Stimulated activated CD4-positive, alpha-beta T cell treated with anti-CD3 and anti-CD28 coated beads, Interleukin-15, amount 100 ng/mL, for 24 hours (primary cell): ENCODE measurements around the gene ANXA6.

Experiments
- DNase-seq: peaks from one replicate; pipeline ENCODE4 v3.0.0-alpha.2; 2020

The ANXA6 gene

GRCh38 chr5:151079838-151080612 is 77.6 kb downstream of the ANXA6 start:
- DNase-seq, result peak; percentile 76

DNA sequence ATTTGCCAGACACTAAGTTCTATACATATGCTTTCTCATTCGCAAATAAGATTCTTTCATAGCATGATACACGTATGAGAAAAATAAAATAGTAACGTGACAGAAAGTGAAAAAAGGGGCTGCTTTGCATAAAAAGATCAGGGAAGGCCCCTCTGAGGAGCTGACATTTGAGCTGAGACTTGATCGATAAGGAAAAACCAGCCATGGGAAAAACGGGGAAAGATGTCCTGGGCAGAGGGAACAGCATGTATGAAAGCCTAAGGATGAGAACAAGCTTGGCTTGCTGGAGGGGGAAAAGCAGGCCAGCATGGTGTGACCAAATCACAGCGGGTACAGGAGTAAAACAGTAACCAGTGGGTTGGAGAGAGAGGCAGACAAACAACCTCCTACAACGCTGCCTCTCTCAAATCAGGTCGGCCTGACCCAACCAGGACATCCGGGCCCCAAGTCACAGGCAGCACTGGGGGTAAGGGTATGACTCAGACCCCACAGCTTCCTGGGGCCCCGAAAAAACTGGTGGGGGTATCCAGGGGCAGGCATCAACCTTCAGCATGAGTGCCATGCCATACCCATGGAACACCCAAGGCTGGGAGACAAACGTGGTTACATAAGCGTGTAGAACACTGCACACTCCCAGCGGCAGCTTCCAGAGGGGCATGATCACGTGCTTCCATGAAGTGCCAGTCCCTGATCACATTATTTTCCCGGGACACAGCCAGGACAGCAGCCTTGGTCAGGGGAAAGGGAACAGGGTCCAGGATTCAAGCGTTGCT is 78.9 kb downstream of the ANXA6 start:
- peak; percentile 86 for DNase-seq

DNA sequence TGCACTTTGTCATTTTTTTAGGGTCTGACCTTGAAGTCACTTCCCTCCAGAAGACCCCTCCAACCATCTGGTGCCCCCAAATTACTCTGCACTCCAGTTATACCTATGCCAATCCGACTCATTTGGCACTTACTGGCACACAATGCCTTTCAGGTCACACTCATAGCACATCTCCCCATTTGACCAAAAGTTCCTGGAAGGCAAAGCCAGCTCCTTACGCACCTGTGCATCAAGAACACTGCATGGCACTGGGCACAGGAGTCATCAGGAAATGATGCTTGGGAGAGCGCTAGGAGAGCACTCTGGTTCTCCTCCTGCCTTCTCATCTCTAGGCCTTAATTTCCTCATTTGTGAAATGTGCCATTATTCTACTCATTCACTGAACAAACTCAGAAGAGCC is 79.6 kb downstream of the ANXA6 start:
- no peak for DNase-seq

DNA sequence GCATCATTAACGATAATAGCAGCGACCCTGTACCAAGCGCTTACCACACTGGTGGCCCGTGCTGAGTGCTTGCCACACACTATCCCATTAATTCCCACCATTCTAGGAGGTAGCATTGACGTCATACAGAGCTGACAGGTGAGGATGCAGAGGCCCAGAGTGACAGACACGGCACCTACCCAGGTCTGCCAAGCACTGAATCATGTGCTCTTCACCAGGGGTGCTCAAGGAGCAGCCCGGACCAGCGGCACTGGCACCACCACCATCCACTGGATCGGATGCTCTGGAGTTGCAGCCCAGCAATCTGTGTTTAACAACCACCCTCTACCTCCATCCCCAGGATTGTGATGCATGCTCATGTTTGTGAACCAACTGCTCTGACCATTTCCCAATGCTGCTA is 80.2 kb downstream of the ANXA6 start:
- no peak for DNase-seq

DNA sequence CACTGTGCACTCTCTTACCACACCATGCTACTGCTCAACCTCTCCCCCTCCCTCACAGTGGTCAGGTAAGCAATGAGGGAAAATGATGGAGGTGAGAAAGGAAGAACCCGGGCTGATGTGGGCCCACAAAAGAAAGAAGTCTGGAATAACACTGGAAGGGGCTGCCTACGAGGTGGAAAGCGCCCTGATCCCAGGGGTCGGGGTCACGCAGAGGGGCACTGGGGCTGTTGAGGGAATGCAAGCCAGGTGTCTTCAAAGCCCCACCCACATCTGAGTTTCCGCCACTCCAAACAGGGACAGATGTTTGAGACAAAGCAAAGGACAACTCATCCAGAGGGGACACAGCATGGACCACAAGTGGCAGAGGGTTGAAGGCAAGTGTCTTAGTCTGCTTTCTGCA is 81.0 kb downstream of the ANXA6 start:
- no peak for DNase-seq

DNA sequence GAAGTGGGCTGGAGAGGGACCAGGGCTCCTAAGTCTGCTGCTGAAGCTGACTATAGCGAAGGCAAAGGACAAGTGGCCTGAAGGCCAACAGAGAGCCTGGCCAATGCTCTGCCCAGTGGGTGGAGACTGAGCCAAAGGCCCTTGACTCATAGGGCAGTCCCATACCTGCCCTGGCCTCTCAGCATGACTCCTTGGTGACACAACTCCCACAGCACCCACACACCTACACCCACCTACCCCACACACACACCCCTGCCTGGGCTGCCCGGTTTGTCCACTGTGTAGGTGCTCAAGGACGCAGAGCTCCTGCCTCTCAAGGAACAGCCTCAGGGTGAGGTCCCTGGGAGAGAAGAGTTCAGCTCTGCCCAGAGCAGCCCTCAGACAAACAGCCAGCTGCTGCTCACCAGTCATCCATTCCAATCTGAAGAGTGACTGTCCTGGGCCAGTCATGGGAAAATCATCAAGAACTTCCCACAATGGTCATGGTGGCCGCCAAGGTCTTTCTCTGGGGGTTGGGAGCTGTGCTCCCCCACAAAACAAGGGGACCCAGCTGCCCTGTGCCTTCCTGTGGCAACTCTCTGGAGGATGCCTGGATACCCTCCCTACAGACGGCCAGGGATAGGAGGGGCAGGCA is 81.8 kb downstream of the ANXA6 start:
- peak; percentile 47 for DNase-seq

DNA sequence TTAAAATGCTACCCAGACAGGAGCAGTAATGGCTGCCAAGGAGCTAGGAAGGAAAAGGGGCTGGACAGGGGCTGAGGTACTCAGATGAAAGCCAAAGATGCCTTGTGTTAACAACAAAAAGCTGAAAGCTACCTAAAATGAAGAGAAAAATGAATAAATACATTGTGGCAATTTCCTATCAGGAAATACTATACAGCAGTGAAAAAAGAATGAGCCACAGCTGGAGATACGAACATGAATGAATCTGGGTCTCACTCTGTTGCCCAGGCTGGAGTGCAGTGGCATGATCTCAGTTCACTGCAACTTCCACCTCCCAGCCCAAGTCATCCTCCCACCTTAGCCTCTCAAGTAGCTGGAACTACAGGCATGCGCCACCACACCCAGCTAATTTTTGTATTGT is 83.0 kb downstream of the ANXA6 start:
- no peak for DNase-seq

- no peak for DNase-seq
These were observed 84.3 kb downstream of the ANXA6 start for GRCh38 chr5:151073280-151073679.

GRCh38 chr5:151072630-151073025 is 85.0 kb downstream of the ANXA6 start:
- no peak for DNase-seq

DNA sequence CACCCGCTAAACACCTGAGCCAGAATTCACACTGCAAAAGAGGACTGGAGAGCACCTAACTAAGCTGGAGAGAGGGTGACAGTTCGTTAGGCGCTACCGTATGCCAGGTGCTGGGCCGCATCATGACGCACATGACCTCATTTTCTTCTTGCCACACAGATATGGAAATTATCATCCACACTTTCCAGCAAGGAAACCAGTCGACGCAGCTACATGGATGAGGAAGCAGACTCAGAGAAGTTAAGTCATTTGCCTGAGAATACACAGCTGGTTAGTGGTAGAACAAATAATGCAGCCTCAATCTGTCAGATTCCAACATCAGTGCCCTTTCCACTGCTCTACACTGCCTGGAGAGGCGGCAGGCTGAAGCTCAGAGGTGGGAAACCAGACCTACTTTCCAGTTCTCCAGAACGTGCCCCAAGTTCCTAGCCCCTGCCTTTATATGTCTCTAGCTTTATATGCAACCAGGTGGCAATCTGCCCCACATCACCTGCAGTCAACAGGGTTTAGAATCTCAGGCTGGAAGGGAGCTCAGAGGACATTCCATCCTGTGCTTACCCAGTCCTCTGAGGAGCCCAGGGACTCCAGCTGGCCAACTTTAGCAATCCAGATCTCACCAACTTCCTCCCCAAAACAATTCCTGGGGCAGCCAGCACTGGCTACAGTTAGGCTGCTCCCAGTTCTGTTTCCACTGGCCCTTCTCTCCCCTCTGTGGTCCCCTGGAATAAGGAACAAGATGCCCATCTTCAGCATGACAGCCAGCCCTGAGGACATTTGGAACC is 85.5 kb downstream of the ANXA6 start:
- DNase-seq, result no peak

DNA sequence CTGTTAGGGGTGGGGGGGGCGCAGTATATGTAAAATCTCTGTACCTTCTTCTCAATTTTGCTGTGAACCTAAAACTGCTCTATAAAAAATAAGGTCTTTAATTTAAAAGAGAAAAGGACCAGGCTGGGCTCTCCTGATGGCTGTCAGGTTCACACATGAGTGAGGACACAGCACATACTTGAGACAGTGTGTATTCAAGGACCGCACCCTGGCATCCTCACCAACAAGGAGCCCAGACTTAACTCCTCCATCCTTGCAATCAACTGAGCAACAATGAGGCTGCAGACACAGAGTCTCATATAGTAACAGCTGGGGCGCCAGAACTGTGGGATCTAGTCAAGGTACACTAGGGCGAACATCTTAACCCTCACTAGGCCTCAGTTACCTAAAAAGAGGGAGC is 86.6 kb downstream of the ANXA6 start:
- no peak for DNase-seq

DNA sequence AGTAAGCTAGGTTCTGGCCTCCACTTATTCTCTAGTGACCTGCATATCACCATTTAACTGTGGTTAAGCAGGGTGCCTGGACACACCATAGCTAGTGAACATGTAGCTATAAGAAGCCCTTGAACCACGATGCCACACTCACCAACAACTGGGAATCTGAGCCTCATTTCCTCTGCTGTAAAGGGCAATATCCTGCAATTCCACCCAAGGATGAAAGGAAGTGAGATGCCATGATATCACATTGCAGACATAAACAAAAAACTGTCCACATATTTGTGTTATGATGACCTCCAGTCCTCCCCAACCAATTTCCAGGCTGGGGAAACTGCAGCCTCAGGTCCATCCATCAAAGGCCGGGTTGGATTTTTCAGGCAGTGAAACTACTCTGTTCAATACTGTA is 87.1 kb downstream of the ANXA6 start:
- no peak for DNase-seq

- peak; percentile 78 for DNase-seq
These were observed 89.0 kb downstream of the ANXA6 start for GRCh38 chr5:151068433-151069197.

DNA sequence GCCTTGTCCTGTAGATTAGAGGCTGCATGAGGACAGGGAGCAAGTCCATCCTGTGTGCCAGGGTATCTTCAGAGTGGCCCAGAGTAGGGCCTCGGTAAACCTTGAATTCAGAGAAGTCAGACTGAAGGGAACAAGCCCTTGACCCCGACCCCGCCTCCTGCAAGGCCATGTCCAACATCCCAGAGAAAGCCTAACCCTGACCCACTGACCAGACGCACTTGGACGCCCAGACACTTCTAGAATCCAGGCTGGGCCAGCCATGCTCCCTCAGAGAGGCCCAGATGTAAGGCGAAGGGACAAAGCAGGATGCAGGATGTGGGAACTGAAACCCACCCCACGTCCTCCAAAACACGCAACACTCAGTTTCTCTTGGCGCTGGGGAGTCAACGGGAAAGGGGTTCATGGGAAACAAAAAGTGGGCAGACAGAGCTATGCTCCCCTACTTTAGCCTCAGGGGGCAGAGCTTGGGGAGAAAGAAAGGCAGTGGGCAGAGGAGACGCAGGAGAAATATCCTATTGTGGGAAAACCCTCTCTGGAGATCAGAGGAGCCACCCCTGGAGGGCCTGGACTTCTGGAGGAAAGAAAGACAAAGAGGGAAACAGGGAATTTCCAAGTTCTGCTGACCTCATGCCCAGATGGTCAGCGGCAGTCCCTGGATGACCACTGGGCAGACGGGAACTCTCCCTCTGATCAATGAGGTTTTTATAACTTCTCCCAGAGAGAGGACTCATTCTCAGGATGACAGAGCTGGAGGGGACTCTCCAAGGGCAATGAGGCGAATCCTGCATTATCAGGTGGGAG is 89.7 kb downstream of the ANXA6 start:
- DNase-seq, result no peak

DNA sequence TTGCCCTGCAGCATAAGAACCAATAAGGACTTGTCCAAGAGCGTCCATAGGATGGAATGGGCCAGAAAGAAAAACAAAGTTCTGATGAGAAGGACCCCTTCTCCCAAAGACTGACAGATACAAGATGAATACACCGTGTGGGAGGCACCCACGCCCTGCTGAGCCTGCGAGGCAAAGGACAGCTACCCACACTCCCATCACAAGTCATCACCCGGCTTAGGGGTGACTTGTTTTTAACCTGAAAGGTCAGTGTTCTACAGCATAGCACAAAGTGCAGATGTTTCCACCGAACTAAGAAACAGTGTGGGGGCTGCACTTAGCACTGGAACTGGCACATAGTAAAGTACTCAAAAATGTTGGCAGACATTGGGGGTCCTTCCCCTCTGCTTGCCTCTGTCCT is 90.7 kb downstream of the ANXA6 start:
- DNase-seq, result no peak

- DNase-seq, result no peak
These were observed 92.0 kb downstream of the ANXA6 start for GRCh38 chr5:151065609-151066008.

- DNase-seq, result no peak
These were observed 92.6 kb downstream of the ANXA6 start for GRCh38 chr5:151064916-151065499.

DNA sequence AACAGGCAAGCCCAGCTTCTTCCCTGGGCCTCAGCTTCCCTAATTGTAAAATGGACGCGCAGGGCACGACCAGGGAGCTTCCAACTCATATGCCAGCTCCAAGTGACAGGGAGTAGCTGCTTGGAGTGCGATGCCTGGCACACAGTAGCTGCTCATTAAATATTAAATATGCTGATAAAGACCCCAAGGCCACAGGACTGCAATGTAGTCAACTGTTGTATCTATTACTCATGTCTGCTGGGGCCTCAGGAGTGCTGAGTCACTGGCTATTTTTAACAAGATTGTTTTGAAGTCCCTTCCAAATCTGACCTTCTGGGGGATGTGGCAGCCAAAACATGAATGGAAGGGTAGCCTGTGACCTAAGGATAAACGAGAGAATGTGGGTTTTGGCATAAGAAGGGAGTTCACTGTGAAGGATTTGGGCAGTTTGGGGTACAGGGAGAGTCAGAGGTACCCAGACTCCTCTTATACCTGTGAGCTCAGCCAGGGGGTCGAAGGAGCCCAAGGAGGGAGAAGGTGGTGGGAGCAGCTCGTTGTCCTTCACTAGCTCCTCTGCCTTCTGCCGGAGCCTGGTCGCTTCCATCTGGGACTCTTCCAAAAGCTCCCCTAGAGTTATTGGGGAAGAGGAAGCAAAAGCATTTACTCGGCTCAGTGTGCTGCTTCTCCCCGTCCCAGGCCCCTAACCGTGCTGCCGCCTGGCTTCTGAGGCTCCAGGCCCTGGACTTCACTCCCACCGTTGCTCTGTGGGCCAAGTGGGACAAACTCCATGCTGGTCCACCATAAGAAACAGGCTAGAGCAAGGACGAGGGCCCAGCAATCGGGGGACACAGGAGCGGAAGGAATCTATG is 94.2 kb downstream of the ANXA6 start:
- DNase-seq, result no peak

DNA sequence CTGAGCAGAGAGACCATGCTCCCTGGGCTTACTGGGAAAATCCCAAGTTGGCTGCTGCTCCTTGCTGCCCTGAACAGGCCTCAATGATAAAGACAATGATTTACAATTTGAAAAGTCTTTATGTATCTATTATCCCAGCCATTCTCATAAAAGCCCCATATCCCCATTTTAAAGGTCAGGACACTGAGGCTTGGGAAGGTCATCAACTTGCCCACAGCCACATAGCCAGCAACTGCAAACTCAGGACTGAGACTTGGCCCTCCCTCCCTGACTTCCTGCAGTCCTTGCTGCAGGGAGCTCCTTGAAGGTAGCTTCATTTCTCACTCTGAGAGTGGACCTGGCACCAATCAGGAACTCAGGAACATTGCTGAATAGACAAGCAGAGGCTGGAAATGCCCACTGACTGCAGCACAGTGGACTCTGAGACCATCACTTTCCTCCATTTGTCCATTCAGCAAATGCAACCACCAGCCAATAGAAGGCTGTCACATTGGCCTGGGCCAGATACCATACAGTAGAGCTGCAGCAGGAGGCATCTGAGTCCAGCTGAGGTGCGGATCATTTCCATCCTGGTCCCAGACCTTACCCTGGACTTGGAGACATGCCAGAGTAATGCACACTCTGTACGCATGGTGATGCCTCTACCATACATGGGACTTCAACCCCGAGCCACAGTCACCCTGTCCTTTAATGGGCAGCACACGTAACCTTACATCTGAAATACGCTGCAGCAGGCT is 95.0 kb downstream of the ANXA6 start:
- no peak for DNase-seq
